GM18526 (cell line): ENCODE measurements around the gene CACNA1C.

Source experiments
- POLR2A ChIP-seq: IDR thresholded peaks from 3 replicates; pipeline ENCODE4 v1.6.1; 2011; ENCODE audit not compliant: insufficient read length; ENCODE audit errors: extremely low read depth

Gene CACNA1C

DNA sequence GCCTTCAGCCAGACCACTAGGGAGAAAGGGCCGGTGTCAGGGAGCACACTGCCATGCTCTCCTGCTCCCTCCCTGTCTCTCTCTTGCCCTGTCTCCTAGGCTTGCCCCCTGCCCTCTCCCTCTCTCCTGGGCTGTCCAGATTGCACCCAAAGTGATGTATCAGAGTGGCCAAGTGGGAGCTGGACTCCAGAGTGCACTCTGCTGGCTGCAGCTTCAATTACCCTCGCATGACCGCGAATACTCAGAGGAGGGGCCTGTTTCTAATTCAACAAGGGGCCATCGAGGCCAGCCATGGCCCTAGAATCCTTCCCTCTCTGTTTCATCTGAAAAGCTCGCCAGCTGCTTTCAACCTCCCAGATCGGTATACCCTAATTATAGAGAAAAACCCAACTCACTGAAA lies 535.6 kb downstream of the CACNA1C start:
- no peak for TF ChIP-seq POLR2A

DNA sequence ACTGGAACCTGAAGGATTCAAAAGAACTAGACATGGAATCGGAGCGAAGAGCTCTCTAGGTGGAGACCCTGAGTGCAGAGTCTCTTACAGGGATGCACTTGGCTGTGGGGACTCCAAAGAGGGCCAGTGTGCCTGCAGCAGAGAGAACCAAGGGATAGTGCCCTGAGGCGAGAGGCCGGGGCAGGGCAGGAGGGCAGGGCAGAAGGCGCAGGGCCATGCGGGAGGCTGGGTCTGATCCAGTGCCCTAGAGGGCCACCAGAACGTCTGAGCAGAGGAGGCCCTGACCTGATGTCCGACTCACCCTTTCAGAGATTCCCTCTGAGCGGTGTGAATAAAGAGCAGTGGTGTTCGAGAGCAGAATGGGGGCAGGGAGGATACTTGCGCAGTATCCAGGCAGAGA lies 536.6 kb downstream of the CACNA1C start:
- no peak for TF ChIP-seq POLR2A

DNA sequence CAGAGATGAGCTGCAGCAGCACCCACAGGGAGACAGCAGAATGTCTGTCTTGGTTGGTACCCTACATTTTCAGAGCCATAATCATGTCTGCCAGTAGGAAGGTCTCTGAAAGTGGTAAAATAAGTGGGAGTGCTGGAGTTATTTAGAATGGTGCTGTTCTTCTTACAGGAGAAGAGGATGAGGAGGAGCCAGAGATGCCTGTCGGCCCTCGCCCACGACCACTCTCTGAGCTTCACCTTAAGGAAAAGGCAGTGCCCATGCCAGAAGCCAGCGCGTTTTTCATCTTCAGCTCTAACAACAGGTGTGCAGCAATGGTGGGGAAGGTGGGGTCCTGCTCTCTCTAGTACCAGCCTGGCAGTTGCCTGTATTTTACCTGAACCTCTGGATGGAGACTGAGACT lies 540.3 kb downstream of the CACNA1C start:
- no peak for TF ChIP-seq POLR2A

GRCh38 chr12:2596441-2596840 lies 543.7 kb downstream of the CACNA1C start:
- no peak for TF ChIP-seq POLR2A

DNA sequence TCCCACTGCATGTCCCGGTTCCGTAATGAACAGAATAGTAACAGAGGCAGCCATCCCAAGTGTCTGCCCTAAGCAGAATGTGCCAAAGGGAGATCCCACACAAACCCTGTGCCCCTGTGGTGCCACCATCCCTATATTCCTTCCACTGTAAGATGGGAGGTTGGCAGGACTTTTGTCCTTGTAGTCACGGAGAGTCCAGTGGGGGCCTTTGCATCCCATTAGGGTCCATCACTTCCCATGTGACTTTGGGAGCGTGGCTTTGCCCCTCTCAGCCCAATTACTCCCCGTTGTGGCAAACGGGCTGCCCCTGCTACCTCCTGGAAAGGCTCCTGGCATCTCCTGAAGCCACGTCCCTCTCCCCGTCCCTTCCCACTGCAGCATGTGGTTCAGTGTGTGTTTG lies 552.5 kb downstream of the CACNA1C start:
- no peak for TF ChIP-seq POLR2A

DNA sequence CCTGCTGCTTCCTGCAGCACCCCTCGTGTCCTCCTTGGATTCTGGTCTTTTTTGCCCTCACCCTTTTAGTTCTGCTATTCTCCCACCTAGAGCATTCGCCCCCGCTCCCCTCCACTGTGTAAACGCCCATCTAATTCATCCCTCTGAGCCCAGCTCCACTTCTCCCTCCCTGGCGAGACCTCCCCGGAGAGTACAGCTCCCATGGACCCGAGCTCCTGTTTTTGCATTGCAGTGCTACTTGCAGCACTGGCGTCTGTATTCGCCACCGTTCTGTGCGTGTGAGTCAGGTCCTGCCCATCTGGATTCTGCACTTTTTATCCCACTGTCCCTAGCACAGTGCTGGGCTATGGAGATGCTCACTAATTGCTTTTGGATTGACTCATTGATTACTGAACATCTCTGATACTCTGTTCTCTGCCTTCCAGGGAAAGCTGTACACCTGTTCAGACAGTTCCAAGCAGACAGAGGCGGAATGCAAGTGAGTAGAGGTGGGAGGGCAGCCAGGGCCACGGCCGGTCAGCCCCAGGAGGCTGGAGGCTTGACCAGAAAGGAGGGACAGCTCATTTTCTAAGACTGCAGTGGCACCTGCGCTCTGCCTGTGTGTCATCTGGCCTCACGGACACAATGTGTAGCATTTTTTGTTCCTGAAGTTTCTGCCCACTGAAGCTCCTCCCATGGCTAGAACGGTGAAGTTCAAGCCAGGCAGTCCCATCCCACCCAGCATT lies 553.6 kb downstream of the CACNA1C start:
- TF ChIP-seq POLR2A: no peak

DNA sequence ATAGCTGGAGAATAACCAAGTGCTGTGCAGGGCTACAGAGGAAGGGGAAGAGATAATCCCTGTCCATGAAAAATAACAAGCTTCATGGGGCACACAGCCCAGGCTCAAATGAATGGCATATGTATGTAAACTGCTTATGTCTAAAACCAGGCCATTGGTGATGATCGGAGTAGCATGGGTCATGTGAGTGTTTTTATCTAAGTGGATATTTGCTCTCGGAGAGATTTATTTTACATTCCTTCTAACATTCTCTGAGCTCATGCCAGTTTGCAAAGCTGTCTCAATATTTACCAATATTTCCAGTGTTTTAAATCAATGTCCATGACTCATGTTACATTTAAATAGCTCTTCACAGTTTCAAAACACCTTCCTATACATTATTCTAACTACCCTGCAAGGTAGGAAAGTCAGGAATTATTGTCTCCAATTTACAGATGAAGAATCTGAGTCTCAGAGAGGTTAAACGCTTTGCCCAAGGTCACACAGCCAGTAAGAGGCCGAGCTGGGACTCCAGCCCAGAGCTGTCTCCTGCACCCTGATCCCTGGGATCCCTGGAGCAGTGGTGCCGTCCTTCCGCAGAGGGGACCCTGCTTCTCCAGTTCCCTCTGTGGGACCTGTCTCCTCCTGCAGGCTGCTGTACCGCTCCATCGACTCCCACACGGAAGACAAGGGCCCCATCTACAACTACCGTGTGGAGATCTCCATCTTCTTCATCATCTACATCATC lies 555.3 kb downstream of the CACNA1C start:
- no peak for TF ChIP-seq POLR2A

- no peak for TF ChIP-seq POLR2A
Measured at GRCh38 chr12:2608608-2608945, 555.8 kb downstream of the CACNA1C start.

GRCh38 chr12:2609020-2609419 lies 556.2 kb downstream of the CACNA1C start:
- no peak for TF ChIP-seq POLR2A

DNA sequence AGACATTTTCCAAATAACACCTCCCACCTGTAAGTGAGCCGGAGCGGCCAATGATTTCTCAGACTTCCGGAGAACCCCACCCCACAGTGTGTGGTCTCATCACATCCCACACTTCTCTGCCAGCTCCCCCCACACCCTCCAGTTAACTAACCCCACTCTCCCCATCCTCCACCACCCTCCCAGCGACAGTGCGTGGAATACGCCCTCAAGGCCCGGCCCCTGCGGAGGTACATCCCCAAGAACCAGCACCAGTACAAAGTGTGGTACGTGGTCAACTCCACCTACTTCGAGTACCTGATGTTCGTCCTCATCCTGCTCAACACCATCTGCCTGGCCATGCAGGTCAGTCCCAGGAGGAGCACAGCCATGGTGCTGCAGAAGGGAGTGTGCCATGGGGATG lies 557.6 kb downstream of the CACNA1C start:
- no peak for TF ChIP-seq POLR2A

DNA sequence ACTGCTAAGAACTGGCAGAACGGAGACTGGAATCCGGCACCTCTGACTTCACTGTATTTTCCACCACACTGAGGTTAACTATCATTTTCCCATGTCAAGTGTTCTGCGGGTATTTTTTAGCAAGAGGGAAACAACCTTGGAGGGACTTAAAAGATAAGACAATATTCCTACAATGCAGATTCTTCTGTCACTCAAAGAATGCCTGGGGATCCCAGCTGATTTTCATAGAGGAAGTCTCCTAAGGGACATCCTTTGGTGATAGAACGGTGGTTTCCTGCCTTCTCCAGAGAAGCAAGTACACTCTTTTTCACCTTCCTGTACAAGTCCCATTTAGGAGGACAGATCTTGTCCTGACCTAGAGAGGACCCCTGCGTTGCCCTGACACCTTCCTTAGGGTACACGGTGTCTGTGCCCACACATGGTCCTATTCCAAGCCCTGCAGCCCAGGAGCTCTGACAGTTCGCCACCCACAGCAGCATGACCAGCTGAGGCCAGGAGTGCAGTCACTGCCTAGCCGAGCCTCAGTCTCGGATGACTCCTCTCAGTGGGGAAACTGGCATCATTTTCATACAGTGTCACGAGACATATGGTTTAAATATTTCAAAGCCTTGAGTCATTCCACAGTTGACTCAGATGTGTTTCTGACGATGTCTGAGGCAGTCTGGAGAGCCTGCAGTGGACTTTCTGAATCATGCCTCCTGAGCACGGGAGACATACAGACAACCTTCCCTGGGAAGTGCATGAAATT lies 560.7 kb downstream of the CACNA1C start:
- no peak for TF ChIP-seq POLR2A

DNA sequence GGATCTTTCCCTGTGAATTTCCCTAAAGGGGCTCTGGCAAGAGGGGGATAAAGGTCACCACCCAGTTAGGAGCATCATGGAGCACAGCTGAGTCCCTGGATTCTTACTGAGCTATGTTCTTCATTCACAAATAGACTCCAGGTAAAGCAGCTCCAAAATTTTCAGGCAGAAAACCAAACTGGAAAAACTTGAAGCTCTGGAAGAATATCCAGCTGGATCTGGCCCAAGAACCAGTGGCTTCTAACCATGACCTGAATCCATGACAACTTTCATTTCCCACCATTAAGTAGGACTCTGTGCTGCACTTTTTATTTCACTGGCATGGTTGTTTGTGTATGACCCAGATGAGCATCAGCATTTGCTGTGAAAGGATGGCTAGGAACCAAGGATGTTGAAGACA lies 561.6 kb downstream of the CACNA1C start:
- TF ChIP-seq POLR2A: no peak

DNA sequence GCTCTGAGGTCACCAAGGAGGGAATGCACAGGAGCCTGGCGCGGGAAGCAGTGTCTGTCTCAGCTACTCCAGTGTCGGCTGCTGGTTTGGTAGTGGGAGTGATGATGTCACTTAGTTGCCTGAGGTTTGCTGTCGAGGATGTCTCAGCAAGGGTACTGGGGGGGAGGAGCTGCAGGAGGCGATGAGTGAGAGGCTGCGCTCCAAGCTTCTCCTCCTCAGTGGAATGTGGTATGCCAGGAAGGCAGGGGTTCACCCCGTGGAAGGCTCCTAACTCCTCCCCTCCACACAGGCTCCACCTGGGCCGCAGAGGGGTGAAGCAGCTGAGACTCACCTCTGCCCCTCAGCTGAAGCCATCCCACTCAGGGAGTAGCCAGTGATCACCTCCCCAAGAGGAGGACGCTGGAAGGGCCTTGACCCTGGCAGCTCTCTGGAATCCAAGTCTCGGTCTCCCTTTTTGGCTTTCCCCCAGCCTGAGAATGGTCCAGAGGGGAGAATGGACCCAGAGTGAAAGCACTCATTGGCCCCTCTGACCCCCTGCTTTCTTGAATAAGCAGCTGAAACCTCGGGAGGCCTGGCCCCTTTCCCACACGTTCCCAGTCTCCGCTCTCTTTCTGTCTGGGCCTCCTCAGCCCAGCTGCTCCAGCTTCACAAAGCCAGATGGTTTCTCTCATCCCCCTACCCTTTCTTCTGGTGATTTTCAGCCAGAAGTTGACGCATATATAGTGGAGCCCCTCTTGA lies 563.0 kb downstream of the CACNA1C start:
- no peak for TF ChIP-seq POLR2A

- no peak for TF ChIP-seq POLR2A
Measured at GRCh38 chr12:2616763-2617162, 564.0 kb downstream of the CACNA1C start.

DNA sequence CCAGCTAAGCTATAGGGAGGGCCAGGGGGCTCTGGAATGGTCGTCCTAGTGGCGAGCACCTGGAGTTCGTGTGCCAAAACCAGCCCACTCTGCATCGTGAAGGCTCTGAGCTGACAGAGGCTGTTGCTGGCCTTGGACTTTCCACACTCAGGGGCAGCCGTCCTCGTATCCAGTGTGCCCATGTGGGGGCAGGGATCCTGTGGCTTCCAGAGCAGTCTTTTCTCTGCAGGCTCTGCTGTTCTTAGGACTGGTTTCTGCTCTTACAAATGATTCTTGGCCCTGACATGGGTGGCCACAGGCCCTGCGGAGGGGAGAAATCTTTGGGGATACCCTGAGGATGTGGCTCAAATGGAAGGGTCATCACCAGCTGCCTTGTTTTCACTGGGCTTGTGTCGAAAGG lies 564.6 kb downstream of the CACNA1C start:
- TF ChIP-seq POLR2A: no peak

- TF ChIP-seq POLR2A: no peak
Measured at GRCh38 chr12:2618291-2618995, 565.7 kb downstream of the CACNA1C start.

GRCh38 chr12:2619136-2619535 lies 566.3 kb downstream of the CACNA1C start:
- TF ChIP-seq POLR2A: no peak
